WTC11 (cell line): ENCODE results near the gene BET1L. TPM values are rescaled to one million over a fixed set of nuclear protein-coding genes. Genes with fewer than 3 reads are reported as not detected.

Experiments used
- ATAC-seq: fragments of 200-7000 bp; cut with Tn5 transposase; 2 replicates; pipeline ENCODE4 v1.10.0; 2021; ENCODE audit warnings: mild to moderate bottlenecking, moderate library complexity
- CTCF ChIA-PET: fragments of 300-600 bp; sonication (Branson Sonifier 250); formaldehyde crosslinking; loops from one replicate; lab custom pipeline; 2021; ENCODE audit warnings: antibody characterized with exemption; lab: Charles Lee
- POLR2A ChIA-PET: fragments of 350-600 bp; sonication (Branson Sonifier 250); formaldehyde crosslinking; loops from one replicate; lab custom pipeline; 2021; ENCODE audit warnings: antibody characterized with exemption; lab: Charles Lee
- DNase-seq: peaks from one replicate; pipeline ENCODE4 v3.0.0; 2021; ENCODE audit warnings: low spot score
- H3K27ac Mint-ChIP-seq: 2 replicates; pipeline ENCODE4 v1.8.0; 2021; ENCODE audit warnings: mixed read lengths
- H3K27me3 Mint-ChIP-seq: 2 replicates; pipeline ENCODE4 v1.8.0; 2021; ENCODE audit warnings: low read depth, mild to moderate bottlenecking, moderate library complexity, mixed read lengths
- H3K36me3 Mint-ChIP-seq: 2 replicates; pipeline ENCODE4 v1.8.0; 2021; ENCODE audit warnings: mixed read lengths
- H3K4me1 Mint-ChIP-seq: 2 replicates; pipeline ENCODE4 v1.8.0; 2022; ENCODE audit warnings: mixed read lengths
- H3K4me3 Mint-ChIP-seq: 2 replicates; pipeline ENCODE4 v1.8.0; 2021; ENCODE audit warnings: mild to moderate bottlenecking, moderate library complexity, mixed read lengths
- H3K9me3 Mint-ChIP-seq: 2 replicates; pipeline ENCODE4 v1.8.0; 2021; ENCODE audit warnings: mixed read lengths
- ARID4B ChIP-seq: sonication (generic); formaldehyde crosslinking; IDR thresholded peaks from 2 replicates; pipeline ENCODE4 v1.8.0; 2023; ENCODE audit warnings: missing genetic modification reagents, mild to moderate bottlenecking, borderline replicate concordance
- CREM ChIP-seq: sonication (generic); formaldehyde crosslinking; IDR thresholded peaks from 2 replicates; pipeline ENCODE4 v1.8.1; 2022; ENCODE audit warnings: mild to moderate bottlenecking, missing genetic modification reagents, moderate library complexity
- E2F1 ChIP-seq: sonication (generic); formaldehyde crosslinking; IDR thresholded peaks from 2 replicates; pipeline ENCODE4 v1.8.0; 2022; ENCODE audit warnings: mild to moderate bottlenecking, missing genetic modification reagents
- total RNA-seq: library from RNA; stranded (reverse); gene quantifications from 3 replicates; pipeline ENCODE4 v1.2.3, GENCODE V29; 2021
- TF ChIP-seq, protein P1 (sequence below): sonication (generic); formaldehyde crosslinking; IDR thresholded peaks from 2 replicates; pipeline ENCODE4 v1.8.1; 2023; ENCODE audit warnings: mild to moderate bottlenecking, missing genetic modification reagents
- TF ChIP-seq, protein P2 (sequence below): sonication (generic); formaldehyde crosslinking; IDR thresholded peaks from 2 replicates; pipeline ENCODE4 v1.8.0; 2022; ENCODE audit warnings: mild to moderate bottlenecking, missing genetic modification reagents
- TF ChIP-seq, protein P3 (sequence below): fragments of 250-450 bp; sonication (Bioruptor Pico); IDR thresholded peaks from 2 replicates; pipeline ENCODE4 v1.9.0; 2021; ENCODE audit warnings: mild to moderate bottlenecking

BET1L gene
- total RNA-seq, 1 experiment from 2014 or later, result 51.4 TPM

GRCh38 chr11:235997-236773 lies 29.0 kb upstream of the BET1L start, which contains the start of gene SIRT3 (continued):
- TF ChIP-seq, protein P1, sequence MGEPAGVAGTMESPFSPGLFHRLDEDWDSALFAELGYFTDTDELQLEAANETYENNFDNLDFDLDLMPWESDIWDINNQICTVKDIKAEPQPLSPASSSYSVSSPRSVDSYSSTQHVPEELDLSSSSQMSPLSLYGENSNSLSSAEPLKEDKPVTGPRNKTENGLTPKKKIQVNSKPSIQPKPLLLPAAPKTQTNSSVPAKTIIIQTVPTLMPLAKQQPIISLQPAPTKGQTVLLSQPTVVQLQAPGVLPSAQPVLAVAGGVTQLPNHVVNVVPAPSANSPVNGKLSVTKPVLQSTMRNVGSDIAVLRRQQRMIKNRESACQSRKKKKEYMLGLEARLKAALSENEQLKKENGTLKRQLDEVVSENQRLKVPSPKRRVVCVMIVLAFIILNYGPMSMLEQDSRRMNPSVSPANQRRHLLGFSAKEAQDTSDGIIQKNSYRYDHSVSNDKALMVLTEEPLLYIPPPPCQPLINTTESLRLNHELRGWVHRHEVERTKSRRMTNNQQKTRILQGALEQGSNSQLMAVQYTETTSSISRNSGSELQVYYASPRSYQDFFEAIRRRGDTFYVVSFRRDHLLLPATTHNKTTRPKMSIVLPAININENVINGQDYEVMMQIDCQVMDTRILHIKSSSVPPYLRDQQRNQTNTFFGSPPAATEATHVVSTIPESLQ (CRISPR knock-in tag), result no peak
- TF ChIP-seq, protein P2, sequence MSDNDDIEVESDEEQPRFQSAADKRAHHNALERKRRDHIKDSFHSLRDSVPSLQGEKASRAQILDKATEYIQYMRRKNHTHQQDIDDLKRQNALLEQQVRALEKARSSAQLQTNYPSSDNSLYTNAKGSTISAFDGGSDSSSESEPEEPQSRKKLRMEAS, result 0 out of 2 replicates have a peak, but pooled peaks have one; percentile 13
- TF ChIP-seq ARID4B (CRISPR knock-in tag), result no peak
- TF ChIP-seq, all 79 proteins: peak for 13

DNA sequence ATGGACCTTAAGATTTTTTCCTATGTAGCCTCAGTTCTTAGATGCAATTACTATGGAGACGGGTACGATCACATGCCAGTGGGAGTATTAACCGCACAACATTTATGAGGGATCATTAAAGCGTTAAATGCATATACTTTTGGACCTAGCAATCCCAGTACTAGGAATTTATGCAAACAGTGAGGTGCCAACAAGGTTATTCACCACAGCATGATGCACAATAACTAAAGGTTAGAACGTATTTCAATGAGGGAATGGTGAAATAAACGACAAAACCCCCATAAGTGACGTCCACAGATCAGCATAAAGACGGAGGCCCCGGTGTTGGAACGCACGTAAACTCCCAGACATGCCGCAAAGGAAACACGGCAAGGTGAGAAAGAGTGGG lies 28.4 kb upstream of the BET1L start:
- peaks cover 9% of the 10 kb centered on the region for H3K36me3 Mint-ChIP-seq
- no peak for DNase-seq
- ATAC-seq, result no peak
- H3K4me3 Mint-ChIP-seq, result peak overlapping the region; percentile 90
- CTCF ChIA-PET, result interaction anchor here (1.1 to 2.6 kb wide), 2 partner anchors 15 to 36 kb away, joined by 3 to 12 read pairs; no protein-coding TSS in a partner anchor
- H3K4me1 Mint-ChIP-seq, result peaks cover 15% of the 10 kb centered on the region
- no peak; the same call in 1 of the 2 replicates for TF ChIP-seq CREM
- TF ChIP-seq E2F1 (CRISPR knock-in tag), result peak; percentile 59; the same call in 1 of the 2 replicates
- 0 out of 2 replicates have a peak overlapping the region, but pooled peaks have one; percentile 57 for H3K27ac Mint-ChIP-seq
- H3K27me3 Mint-ChIP-seq, result no peaks in the 10 kb centered on the region
- no peaks in the 10 kb centered on the region for H3K9me3 Mint-ChIP-seq
- POLR2A ChIA-PET, result no interaction called here

DNA sequence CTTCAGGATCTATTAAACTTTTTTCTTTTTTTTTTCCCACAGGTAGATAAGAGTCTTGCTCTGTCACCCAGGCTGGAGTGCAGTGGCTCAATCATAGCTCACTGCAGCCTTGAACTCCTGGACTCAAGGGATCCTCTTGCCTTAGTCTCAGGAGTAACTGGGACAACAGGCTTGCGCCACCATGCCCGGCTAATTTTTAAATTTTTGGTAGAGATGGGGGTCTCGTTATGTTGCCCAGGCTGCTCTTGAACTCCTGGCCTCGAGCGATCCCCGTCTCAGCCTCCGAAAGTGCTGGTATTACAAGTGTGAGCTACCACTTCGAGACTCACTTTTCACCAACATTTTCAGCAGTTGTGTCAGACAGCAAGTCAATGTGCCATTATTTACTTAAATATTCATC lies 28.0 kb upstream of the BET1L start:
- Mint-ChIP-seq H3K36me3 (peaks cover 8% of the 10 kb centered on the region), H3K27ac (no peak overlapping the region), H3K4me3 (peak overlapping the region; percentile 90), H3K4me1 (peaks cover 15% of the 10 kb centered on the region), H3K9me3 (no peaks in the 10 kb centered on the region), H3K27me3 (no peaks in the 10 kb centered on the region)
- TF ChIP-seq, protein P3, sequence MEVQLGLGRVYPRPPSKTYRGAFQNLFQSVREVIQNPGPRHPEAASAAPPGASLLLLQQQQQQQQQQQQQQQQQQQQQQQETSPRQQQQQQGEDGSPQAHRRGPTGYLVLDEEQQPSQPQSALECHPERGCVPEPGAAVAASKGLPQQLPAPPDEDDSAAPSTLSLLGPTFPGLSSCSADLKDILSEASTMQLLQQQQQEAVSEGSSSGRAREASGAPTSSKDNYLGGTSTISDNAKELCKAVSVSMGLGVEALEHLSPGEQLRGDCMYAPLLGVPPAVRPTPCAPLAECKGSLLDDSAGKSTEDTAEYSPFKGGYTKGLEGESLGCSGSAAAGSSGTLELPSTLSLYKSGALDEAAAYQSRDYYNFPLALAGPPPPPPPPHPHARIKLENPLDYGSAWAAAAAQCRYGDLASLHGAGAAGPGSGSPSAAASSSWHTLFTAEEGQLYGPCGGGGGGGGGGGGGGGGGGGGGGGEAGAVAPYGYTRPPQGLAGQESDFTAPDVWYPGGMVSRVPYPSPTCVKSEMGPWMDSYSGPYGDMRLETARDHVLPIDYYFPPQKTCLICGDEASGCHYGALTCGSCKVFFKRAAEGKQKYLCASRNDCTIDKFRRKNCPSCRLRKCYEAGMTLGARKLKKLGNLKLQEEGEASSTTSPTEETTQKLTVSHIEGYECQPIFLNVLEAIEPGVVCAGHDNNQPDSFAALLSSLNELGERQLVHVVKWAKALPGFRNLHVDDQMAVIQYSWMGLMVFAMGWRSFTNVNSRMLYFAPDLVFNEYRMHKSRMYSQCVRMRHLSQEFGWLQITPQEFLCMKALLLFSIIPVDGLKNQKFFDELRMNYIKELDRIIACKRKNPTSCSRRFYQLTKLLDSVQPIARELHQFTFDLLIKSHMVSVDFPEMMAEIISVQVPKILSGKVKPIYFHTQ (CRISPR knock-in tag), result no peak
- no peak for DNase-seq
- ChIA-PET POLR2A (no interaction called here), CTCF (interaction anchor here (1.1 to 2.6 kb wide), 2 partner anchors 15 to 35 kb away, joined by 3 to 12 read pairs; no protein-coding TSS in a partner anchor)
- ATAC-seq, result no peak
